NOMO-1 (cell line): ENCODE data around the gene RNF112.

Experiments
- DNase-seq, 2 experiments: peaks; one replicate each; lab custom pipeline; 2025; ENCODE audit not compliant: unreplicated experiment in 2 of 2; lab: John Stamatoyannopoulos, UW

Gene RNF112

DNA sequence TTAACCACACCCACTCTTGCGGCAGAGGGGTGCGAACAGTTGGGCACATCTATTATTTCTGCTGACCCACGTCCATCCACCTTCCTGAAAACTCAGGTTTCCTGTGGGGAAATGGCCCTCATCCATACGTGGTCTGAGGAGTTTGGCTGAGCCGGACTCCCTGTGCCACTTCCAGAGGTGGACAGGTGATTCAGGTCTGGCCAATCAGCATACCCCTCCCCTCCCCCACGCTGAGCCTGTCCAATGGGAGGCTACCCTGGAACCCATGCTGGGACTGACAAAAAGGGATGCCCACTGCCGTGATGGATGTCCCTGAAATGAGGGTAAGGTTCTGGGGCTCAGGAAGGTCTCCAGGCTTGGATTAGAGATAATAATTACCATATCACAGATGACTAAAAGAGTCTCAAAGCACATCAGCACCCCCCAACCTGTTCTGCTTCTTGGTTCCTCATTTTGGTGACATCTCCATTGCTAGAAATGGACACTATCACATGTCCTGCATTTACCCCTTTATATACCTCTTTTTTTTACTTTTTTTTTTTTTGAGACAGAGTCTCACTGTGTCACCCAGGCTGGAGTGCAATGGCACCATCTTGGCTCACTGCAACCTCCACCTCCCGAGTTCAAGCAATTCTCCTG is 38.0 kb upstream of the RNF112 start:
- DNase-seq: peak in 1 of 2 experiments; percentile 65

- DNase-seq: no peak
Measured at GRCh38 chr17:19374136-19374535, 36.9 kb upstream of the RNF112 start.

GRCh38 chr17:19375732-19376131 is 35.3 kb upstream of the RNF112 start:
- no peak for DNase-seq

- DNase-seq: no peak
Measured at GRCh38 chr17:19376811-19377210, 34.2 kb upstream of the RNF112 start.

DNA sequence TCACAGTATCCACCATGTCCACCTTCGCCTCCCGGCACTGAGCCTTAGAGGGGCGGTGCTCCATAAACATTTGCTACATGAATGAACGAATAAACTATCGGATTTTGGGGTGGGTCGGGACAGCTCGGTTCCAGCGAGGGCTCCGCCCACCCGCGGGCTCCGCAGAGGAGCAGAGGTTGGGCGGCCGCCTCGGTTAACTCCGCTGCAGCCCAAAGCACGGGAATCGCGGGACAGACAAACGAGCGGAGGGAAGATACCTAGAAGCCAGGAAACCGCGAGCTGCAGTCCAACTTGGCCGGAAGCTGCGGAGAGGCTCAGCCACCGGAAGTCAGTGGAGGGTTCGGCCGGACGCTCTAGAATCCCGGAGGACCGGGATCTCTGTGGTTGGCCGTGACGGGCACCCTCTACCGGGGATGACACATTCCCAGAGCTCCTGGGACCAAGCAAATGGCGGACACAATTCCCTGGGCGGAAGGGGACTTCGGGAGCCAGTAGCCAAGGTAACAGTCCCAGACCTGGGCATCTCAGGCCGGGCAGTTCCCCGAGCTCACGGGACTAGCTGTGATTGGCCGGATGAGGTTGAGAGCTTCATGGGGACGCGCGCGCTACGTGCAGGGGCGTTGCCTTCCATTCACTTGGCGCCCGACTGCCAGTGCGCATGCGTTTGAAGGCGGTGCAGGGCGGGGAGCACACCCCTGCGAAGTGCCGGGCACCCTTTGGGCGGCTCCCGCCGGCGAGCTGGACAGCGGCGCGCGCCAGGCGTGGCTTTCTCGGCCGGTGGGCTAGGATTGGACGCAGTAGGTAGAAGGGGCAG is 33.2 kb upstream of the RNF112 start:
- DNase-seq: peak; percentile 98 to 99

DNA sequence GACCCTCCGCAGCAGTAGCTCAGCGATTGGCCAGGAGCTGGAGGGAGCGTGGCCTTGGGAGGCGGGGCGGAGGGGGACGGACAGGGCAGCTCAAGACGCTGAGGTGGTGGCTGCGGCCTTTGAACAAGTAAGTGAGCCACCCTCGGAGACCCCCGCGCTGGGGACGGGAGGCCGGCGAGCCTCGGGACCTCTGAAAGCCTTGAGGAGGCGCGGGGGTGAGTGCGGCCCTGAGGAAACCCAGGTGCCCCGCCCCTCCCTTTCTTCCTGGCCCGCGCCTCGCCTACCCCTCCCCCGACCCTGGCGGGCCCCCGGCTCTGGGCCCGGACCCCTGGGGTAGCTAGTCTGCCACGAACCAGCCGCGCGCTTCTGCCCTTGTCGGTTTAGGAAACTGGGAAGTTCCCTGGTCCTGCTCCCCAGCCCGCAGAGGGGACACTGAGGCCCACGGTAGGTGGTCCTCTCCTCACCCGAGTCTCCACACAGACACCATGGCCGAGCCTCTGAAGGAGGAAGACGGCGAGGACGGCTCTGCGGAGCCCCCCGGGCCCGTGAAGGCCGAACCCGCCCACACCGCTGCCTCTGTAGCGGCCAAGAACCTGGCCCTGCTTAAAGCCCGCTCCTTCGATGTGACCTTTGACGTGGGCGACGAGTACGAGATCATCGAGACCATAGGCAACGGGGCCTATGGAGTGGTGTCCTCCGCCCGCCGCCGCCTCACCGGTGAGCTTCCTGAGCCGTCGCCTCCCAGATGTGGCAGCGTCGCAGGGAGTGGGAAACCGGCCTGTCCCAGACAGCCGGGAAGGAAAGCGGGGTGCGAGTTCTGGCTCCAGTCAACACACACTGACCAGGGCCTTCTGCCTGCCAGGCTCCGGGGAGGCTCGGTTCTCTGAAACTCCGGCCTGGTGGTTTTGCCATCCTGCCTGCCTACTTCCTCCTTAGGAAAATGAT is 32.3 kb upstream of the RNF112 start, which contains the start of gene MAPK7:
MAPK7 (plus strand) TSS at position 83 of the 945 bp plus-strand sequence; CDS start at position 486, 403 bp downstream.
- no peak for DNase-seq

- DNase-seq: no peak
Measured at GRCh38 chr17:19379361-19380065, 31.5 kb upstream of the RNF112 start.

DNA sequence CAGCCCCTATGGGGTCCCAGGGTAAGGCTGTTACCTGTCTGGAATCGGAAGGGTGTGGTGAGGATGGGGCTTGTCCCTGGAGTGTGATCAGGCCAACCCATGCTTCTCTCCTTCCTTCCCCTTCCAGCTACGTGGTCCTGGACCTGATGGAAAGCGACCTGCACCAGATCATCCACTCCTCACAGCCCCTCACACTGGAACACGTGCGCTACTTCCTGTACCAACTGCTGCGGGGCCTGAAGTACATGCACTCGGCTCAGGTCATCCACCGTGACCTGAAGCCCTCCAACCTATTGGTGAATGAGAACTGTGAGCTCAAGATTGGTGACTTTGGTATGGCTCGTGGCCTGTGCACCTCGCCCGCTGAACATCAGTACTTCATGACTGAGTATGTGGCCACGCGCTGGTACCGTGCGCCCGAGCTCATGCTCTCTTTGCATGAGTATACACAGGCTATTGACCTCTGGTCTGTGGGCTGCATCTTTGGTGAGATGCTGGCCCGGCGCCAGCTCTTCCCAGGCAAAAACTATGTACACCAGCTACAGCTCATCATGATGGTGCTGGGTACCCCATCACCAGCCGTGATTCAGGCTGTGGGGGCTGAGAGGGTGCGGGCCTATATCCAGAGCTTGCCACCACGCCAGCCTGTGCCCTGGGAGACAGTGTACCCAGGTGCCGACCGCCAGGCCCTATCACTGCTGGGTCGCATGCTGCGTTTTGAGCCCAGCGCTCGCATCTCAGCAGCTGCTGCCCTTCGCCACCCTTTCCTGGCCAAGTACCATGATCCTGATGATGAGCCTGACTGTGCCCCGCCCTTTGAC is 30.3 kb upstream of the RNF112 start:
- DNase-seq: no peak

DNA sequence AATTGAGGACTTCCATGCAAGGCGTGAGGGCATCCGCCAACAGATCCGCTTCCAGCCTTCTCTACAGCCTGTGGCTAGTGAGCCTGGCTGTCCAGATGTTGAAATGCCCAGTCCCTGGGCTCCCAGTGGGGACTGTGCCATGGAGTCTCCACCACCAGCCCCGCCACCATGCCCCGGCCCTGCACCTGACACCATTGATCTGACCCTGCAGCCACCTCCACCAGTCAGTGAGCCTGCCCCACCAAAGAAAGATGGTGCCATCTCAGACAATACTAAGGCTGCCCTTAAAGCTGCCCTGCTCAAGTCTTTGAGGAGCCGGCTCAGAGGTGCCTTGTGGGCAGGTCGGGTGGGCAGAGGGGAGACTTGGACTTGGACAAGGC is 29.7 kb upstream of the RNF112 start:
- no peak for DNase-seq

DNA sequence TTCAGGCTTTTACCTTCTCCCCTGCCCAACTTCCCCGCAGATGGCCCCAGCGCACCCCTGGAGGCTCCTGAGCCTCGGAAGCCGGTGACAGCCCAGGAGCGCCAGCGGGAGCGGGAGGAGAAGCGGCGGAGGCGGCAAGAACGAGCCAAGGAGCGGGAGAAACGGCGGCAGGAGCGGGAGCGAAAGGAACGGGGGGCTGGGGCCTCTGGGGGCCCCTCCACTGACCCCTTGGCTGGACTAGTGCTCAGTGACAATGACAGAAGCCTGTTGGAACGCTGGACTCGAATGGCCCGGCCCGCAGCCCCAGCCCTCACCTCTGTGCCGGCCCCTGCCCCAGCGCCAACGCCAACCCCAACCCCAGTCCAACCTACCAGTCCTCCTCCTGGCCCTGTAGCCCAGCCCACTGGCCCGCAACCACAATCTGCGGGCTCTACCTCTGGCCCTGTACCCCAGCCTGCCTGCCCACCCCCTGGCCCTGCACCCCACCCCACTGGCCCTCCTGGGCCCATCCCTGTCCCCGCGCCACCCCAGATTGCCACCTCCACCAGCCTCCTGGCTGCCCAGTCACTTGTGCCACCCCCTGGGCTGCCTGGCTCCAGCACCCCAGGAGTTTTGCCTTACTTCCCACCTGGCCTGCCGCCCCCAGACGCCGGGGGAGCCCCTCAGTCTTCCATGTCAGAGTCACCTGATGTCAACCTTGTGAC is 29.1 kb upstream of the RNF112 start:
- no peak for DNase-seq

- DNase-seq: no peak
Measured at GRCh38 chr17:19382531-19383444, 28.2 kb upstream of the RNF112 start.

- no peak for DNase-seq
Measured at GRCh38 chr17:19383681-19384470, 27.2 kb upstream of the RNF112 start.

GRCh38 chr17:19384723-19385391 is 26.2 kb upstream of the RNF112 start:
- no peak for DNase-seq

GRCh38 chr17:19385521-19385983 is 25.5 kb upstream of the RNF112 start:
- DNase-seq: no peak

DNA sequence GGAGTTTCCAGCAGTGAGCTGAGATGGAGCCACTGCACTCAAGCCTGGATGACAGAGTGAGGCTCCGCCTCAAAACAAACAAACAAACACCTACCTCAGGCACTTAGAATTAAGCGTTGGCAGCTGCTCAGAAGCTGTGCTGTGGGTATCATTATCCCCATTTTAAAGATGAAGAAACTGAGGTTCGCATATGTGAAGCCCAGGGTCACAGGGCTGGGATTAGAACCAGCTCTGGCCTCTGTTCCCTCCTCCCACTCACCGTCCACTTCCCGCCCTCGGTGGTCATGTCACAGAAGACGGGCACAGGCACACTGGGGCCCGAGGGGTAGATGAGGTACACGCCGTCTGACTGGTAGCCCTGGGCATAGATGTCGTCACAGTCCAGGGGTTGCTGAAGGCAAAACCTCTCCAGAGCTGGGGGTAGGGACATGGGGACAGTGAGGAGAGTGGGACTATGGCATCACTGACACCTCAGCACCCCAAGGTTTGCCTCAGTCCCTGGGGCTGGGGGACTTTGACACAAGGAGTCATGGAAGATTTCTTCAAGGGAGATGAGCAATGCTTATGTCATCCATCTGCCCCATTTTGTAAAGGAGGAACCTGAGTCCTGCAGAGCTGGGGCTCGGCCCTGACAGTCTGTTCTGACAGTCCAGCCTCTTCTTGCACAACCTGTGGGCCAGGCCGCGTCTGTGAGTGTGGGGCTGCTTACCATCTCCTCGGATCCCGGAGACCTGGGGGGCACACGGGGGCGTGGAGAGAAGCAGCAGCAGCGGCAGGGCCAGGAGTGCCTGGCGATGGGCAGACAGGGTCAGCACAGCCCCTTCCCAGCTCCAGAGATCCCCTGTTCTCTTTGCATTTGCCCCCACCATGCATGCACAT is 24.7 kb upstream of the RNF112 start:
- peak; percentile 85 to 92 for DNase-seq
